ENCODE data around the gene MUS81. TPM values are rescaled to one million over a fixed set of nuclear protein-coding genes. Genes with fewer than 3 reads are reported as not detected.

Gene MUS81
- total RNA-seq = 10 to 100 TPM; 82.0 to 82.9 TPM

GRCh38 chr11:65860278-65861164 lies at the start of gene MUS81:
MUS81 (plus strand) TSS chr11:65860433; CDS start chr11:65860754, 321 bp downstream.
- POLR2A ChIA-PET = interaction anchor here (0.6 to 3.0 kb wide), 20 partner anchors 8 to 336 kb away, joined by 3 to 44 read pairs (median 5); partner anchors contain the start of genes CCDC85B, FAM89B, FIBP and FOSL1
- CTCF ChIA-PET = interaction anchor here (1.0 to 8.1 kb wide), 20 partner anchors 10 to 247 kb away, joined by 3 to 163 read pairs (median 4); partner anchors contain the start of genes CCDC85B and FIBP

- POLR2A ChIA-PET = interaction anchor here (0.5 kb wide), 1 partner anchor 35 kb away, joined by 4 read pairs; no protein-coding TSS in a partner anchor
- CTCF ChIA-PET = interaction anchor here (1.2 to 1.7 kb wide), 2 partner anchors 9 to 15 kb away, joined by 3 to 4 read pairs; no protein-coding TSS in a partner anchor
Observed at GRCh38 chr11:65811764-65812475, 48.3 kb upstream of the MUS81 start.

GRCh38 chr11:65814131-65814985 lies 45.9 kb upstream of the MUS81 start:
- ChIA-PET CTCF (interaction anchor here (1.2 to 3.3 kb wide), 3 partner anchors 12 to 44 kb away, joined by 3 to 12 read pairs (median 7); no protein-coding TSS in a partner anchor), POLR2A (interaction anchor here (1.1 kb wide), 1 partner anchor 37 kb away, joined by 3 read pairs; no protein-coding TSS in a partner anchor)

GRCh38 chr11:65814986-65815565 lies 45.2 kb upstream of the MUS81 start:
- ChIA-PET POLR2A (interaction anchor here (2.2 kb wide), 1 partner anchor 35 kb away, joined by 9 read pairs; the partner anchor contains the start of gene AP5B1), CTCF (interaction anchor here (1.2 to 3.3 kb wide), 4 partner anchors 13 to 103 kb away, joined by 3 to 17 read pairs (median 10); partner anchors contain the start of gene KAT5)

- POLR2A ChIA-PET = interaction anchor here (0.6 to 2.2 kb wide), 3 partner anchors 14 to 105 kb away, joined by 3 to 9 read pairs (median 3); partner anchors contain the start of genes AP5B1 and KAT5
- CTCF ChIA-PET = interaction anchor here (1.1 to 4.9 kb wide), 8 partner anchors 16 to 105 kb away, joined by 3 to 89 read pairs (median 8); partner anchors contain the start of genes AP5B1, KAT5 and SNX32
Observed at GRCh38 chr11:65816696-65817095, 43.5 kb upstream of the MUS81 start.

GRCh38 chr11:65817312-65817834 lies 42.9 kb upstream of the MUS81 start:
- CTCF ChIA-PET = interaction anchor here (0.5 to 4.9 kb wide), 18 partner anchors 15 to 184 kb away, joined by 3 to 89 read pairs (median 4); partner anchors contain the start of genes AP5B1, KAT5 and SNX32
- POLR2A ChIA-PET = interaction anchor here (0.7 to 2.2 kb wide), 4 partner anchors 37 to 860 kb away, joined by 3 to 9 read pairs (median 3); partner anchors contain the start of genes AP5B1 and KAT5

- ChIA-PET CTCF (interaction anchor here (0.5 to 4.9 kb wide), 32 partner anchors 10 to 191 kb away, joined by 3 to 89 read pairs (median 4); partner anchors contain the start of genes AP5B1, FOSL1, KAT5 and RNASEH2C), POLR2A (interaction anchor here (0.7 to 1.0 kb wide), 2 partner anchors 106 to 859 kb away, joined by 3 read pairs; partner anchors contain the start of gene KAT5)
Observed at GRCh38 chr11:65817835-65818680, 42.2 kb upstream of the MUS81 start.

GRCh38 chr11:65821107-65821506 lies 39.1 kb upstream of the MUS81 start:
- POLR2A ChIA-PET = no interaction called here
- CTCF ChIA-PET = interaction anchor here (0.6 to 3.6 kb wide), 3 partner anchors 18 to 41 kb away, joined by 4 to 24 read pairs (median 5); partner anchors contain the start of gene AP5B1

- POLR2A ChIA-PET = no interaction called here
Observed at GRCh38 chr11:65822776-65823528, 37.3 kb upstream of the MUS81 start.

GRCh38 chr11:65826984-65827735 lies 33.1 kb upstream of the MUS81 start:
- ChIA-PET POLR2A (interaction anchor here (0.6 kb wide), 1 partner anchor 35 kb away, joined by 3 read pairs; no protein-coding TSS in a partner anchor), CTCF (interaction anchor here (0.9 to 2.4 kb wide), 7 partner anchors 8 to 161 kb away, joined by 3 to 17 read pairs (median 4); partner anchors contain the start of gene KAT5)

More at GRCh38 chr11:65822776-65823528, 37.3 kb upstream of the MUS81 start:
- CTCF ChIA-PET = interaction anchor here (0.8 to 3.6 kb wide), 4 partner anchors 10 to 46 kb away, joined by 3 to 24 read pairs (median 4); partner anchors contain the start of gene AP5B1

GRCh38 chr11:65829459-65829858 lies 30.8 kb upstream of the MUS81 start:
- CTCF ChIA-PET = interaction anchor here (0.7 to 0.8 kb wide), 2 partner anchors 11 to 55 kb away, joined by 3 to 5 read pairs; no protein-coding TSS in a partner anchor
- POLR2A ChIA-PET = no interaction called here

GRCh38 chr11:65832231-65832630 lies 28.0 kb upstream of the MUS81 start:
- CTCF ChIA-PET = interaction anchor here (0.9 to 3.6 kb wide), 4 partner anchors 14 to 55 kb away, joined by 3 to 21 read pairs (median 7); no protein-coding TSS in a partner anchor
- POLR2A ChIA-PET = interaction anchor here (0.6 to 1.7 kb wide), 4 partner anchors 27 to 503 kb away, joined by 3 to 5 read pairs (median 3); partner anchors contain the start of genes MUS81 and RELA

GRCh38 chr11:65833297-65834030 lies 26.8 kb upstream of the MUS81 start, which contains the start of gene SNX32:
SNX32 (plus strand) TSS chr11:65833963; CDS start chr11:65834066, 103 bp downstream.
- POLR2A ChIA-PET = interaction anchor here (1.3 to 1.7 kb wide), 2 partner anchors 17 to 26 kb away, joined by 5 to 6 read pairs; partner anchors contain the start of gene MUS81
- CTCF ChIA-PET = interaction anchor here (0.9 to 3.6 kb wide), 7 partner anchors 10 to 121 kb away, joined by 3 to 21 read pairs (median 7); partner anchors contain the start of genes KAT5 and MUS81

All from activated CD8-positive, alpha-beta memory T cell treated with anti-CD3 and anti-CD28 coated beads for 36 hours (primary cell).